HG02870 (cell line): ENCODE measurements around the gene FNDC8.
"Not testable (repeated sequence)": the region's sequence is repeated elsewhere in the genome, so short reads cannot be mapped to it uniquely, and the experiment has no call there.

ENCODE experiments used
- ATAC-seq: cut with Tn5 transposase; IDR thresholded peaks from one replicate; pipeline ENCODE4 v1.9.1; 2021; ENCODE audit warnings: mild to moderate bottlenecking, moderate library complexity; ENCODE audit not compliant: unreplicated experiment

Gene FNDC8

GRCh38 chr17:35141681-35142466 is 20.5 kb downstream of the FNDC8 start, which contains the start of gene NLE1:
Gene NLE1, minus strand, starts transcription at chr17:35142303. Its CDS starts 28 bp downstream, at chr17:35142275.
- ATAC-seq: peak; percentile 85

GRCh38 chr17:35142467-35142796 is 21.0 kb downstream of the FNDC8 start:
- ATAC-seq: no peak

- no peak for ATAC-seq
These were observed 23.4 kb downstream of the FNDC8 start for GRCh38 chr17:35144840-35145239.

GRCh38 chr17:35146214-35146833 is 24.9 kb downstream of the FNDC8 start:
- ATAC-seq: no peak

- no peak for ATAC-seq
These were observed 26.0 kb downstream of the FNDC8 start, which contains the start of gene UNC45B for GRCh38 chr17:35147375-35147905. Gene UNC45B, plus strand, starts transcription at chr17:35147817. Its CDS starts 447 bp downstream, at chr17:35148264.

- ATAC-seq: no peak
These were observed 26.7 kb downstream of the FNDC8 start for GRCh38 chr17:35148144-35148543.

DNA sequence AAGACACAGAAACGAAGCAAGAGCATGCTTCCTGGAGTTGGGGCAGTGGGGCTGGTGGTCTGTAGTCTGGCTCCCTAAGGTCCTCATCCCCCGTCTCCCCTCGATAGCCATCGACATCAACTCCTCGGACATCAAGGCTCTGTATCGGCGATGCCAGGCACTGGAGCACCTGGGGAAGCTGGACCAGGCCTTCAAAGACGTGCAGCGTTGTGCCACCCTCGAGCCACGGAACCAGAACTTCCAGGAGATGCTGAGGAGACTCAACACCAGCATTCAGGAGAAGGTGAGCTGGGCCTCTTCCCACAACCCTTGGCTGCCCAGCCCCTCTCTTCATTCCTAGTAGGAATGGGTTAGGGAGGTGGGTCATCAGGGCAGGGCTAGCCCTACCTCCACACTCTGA is 28.5 kb downstream of the FNDC8 start:
- ATAC-seq: no peak

DNA sequence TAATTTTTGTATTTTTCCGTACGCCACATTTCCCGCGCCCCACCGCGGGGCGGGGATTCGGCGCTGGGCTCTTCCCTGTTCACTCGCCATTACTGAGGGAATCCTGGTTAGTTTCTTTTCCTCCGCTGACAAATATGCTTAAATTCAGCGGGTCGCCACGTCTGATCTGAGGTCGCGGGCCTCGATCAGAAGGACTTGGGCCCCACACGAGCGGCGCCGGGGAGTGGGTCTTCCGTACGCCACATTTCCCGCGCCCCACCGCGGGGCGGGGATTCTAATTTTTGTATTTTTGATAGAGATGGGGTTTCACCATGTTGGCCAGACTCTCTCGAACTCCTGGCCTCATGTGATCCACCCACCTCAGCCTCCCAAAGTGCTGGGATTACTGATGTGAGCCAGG is 29.7 kb downstream of the FNDC8 start:
- ATAC-seq: not testable (repeated sequence)

DNA sequence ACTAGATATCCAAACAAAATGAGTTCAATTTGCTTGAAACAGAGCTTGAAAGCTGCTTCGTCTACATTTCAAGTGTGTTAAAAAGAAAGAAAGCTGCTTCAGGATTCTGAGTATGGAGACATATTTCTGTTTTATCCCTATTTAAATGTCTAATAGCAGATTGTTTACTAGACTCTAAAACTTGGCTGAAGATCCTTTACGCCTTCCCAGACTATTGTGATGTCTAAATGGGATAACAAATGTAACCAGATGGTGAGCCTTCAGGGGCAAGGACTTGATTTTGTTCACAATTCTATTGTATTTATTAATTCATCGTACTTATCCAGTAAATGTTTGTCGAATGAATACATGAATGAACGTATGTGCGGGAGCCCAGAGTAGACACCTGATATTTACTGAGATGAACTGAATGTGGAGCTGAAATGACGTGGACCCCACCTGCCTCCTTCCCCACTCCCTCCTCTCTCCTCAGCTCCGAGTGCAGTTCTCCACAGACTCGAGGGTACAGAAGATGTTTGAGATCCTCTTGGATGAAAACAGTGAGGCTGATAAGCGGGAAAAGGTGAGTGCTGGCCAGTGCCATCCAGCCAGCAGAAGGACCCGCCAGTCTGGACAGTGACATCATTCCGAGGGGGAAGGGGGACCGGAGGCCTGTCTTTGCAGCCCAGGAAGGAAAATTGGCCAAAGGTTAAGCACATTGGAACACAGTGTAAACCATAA is 31.2 kb downstream of the FNDC8 start:
- no peak for ATAC-seq

GRCh38 chr17:35154196-35155165 is 33.1 kb downstream of the FNDC8 start:
- no peak for ATAC-seq

- no peak for ATAC-seq
These were observed 33.8 kb downstream of the FNDC8 start for GRCh38 chr17:35155246-35155645.

DNA sequence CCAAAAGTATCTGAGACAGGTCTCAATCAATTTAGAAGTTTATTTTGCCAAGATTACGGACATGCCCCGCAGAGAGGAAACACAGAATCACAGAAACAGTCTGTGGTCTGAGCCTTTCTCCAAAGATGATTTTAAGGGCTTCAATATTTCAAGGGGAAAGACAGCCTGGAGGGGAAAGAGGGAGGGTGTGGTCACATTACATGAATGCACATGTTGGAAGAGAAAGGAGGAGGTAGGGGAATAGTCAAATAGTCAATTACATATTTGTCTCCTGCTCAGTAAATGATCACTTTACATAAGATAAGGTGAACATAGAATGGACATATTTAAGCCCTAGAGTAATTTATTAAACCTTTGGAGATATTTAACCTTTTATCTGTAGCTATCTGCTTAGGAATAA is 38.5 kb downstream of the FNDC8 start:
- ATAC-seq: no peak

DNA sequence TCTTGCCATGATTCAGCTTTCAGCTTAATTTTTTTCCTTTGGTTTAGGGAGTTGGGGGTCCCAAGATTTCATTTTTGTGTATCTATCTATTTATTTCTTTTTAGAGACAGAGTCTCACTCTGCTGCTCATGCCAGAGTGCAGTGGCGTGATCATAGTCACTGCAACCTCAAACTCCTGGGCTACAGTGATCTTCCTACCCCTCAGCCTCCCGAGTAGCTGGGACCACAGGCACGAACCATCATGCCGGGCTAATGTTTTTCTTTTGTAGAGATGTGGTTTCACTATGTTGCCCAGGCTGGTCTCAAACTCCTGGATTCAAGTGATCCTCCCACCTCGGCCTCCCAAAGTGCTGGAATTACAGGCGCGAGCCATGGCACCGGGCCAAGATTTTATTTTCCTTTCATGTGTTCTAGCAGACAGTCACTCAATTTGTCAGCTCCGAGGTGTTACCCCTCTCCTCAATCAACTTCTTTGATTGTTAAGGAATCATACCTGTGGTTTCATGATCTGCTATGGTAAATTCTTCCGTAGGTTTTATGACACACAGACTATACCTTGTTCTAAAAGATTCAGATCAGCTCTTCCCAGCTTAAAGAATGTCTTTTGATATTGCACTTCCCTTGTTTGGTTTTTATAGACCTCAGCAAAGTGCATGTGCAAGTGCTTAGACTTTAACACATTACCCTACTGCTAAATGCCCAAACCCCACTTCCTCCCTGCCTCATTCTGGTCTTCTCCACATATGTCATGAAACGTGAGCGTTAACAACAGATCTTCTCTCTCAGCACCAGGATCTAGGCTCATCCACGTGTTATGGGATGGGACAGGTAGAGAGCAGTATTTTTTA is 39.2 kb downstream of the FNDC8 start:
- ATAC-seq: no peak

DNA sequence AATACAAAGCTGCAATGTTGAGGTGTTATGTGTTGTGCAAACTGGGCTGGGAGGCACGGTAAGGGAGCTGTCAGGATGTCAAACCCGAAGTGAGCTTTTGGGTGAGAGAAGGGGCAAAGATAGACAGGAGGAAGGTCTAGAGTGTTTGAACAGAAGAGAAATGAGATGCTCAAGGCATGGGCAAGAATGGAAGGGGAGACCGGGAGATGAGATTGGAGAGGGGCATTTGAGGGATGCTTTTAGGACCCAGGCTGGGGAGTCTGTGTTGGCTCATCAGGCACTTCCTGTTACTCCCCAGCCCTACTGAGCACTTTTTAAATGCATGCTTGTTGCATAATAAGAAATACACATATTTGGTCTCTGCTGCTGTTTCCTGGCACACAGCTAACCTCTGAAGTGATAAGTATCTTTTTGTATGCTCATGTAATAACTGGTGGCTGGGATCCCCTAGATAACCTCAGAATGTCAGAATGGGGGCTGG is 39.9 kb downstream of the FNDC8 start:
- no peak for ATAC-seq

- no peak for ATAC-seq
These were observed 41.3 kb downstream of the FNDC8 start for GRCh38 chr17:35162755-35163154.

GRCh38 chr17:35163886-35164285 is 42.5 kb downstream of the FNDC8 start:
- ATAC-seq: no peak

- ATAC-seq: no peak
These were observed 43.3 kb downstream of the FNDC8 start for GRCh38 chr17:35164716-35165115.

GRCh38 chr17:35166526-35166925 is 45.1 kb downstream of the FNDC8 start:
- ATAC-seq: no peak

- no peak for ATAC-seq
These were observed 45.6 kb downstream of the FNDC8 start for GRCh38 chr17:35167046-35167445.
